Mucosa of descending colon (tissue), 3 donors: ENCODE results near the gene CFAP251. TPM values are rescaled to one million over a fixed set of nuclear protein-coding genes. Genes with fewer than 3 reads are reported as not detected.

Source experiments
- ATAC-seq: fragments of 200-7000 bp; cut with Tn5 transposase; one replicate; pipeline ENCODE4 v1.9.1; 2020; ENCODE audit warnings: mild to moderate bottlenecking, moderate library complexity
- DNase-seq, 3 donors: peaks; one replicate each; pipeline ENCODE4 v3.0.0-alpha.2; 2020
- H3K36me3 ChIP-seq: fragments of 200-600 bp; one replicate; pipeline ENCODE4 v1.8.0; 2021; ENCODE audit warnings: low read depth, mild to moderate bottlenecking
- H3K4me1 ChIP-seq: fragments of 200-600 bp; one replicate; pipeline ENCODE4 v1.8.0; 2021; ENCODE audit warnings: low read depth, mild to moderate bottlenecking
- H3K4me3 ChIP-seq: fragments of 200-600 bp; one replicate; pipeline ENCODE4 v1.8.0; 2021; ENCODE audit warnings: mild to moderate bottlenecking
- H3K9me3 ChIP-seq: fragments of 200-600 bp; one replicate; pipeline ENCODE4 v1.8.0; 2021; ENCODE audit warnings: mild to moderate bottlenecking
- intact Hi-C, 2 donors: fragments of 100-400 bp; cut with DNase I in 1 of 2; cut with micrococcal nuclease in 1 of 2; formaldehyde crosslinking; loops; one replicate each; pipeline versions ENCODE4 v1.11.0 to v1.11.1; 2022; cut with DNase I, micrococcal nuclease
- total RNA-seq, 3 donors: library from RNA; stranded (reverse); fragmentation: NEBNext Ultra II Directional in 2 of 3; extraction: Animal tissue kit (Norgen Biotek cat#: 25700) in 2 of 3; gene quantifications; one replicate each; pipeline versions ENCODE4 v1.2.1 to v1.2.4, GENCODE V29; 2021 to 2023
- TF ChIP-seq, protein P1 (sequence below): fragments of 200-600 bp; IDR thresholded peaks from one replicate; pipeline ENCODE4 v1.8.0; 2022; ENCODE audit warnings: antibody characterized with exemption, mild to moderate bottlenecking
- donor health status: DM: no; HTN: no; CAD: no; lungs with moderate emphysema.
- donor health status: DM: no; HTN: no; CAD: no.
- donor health status: DM: no; HTN: yes; CAD: no.

CFAP251 gene
- total RNA-seq, 3 donors from 2014 or later: 0.14 to 0.92 (median 0.55) TPM

DNA sequence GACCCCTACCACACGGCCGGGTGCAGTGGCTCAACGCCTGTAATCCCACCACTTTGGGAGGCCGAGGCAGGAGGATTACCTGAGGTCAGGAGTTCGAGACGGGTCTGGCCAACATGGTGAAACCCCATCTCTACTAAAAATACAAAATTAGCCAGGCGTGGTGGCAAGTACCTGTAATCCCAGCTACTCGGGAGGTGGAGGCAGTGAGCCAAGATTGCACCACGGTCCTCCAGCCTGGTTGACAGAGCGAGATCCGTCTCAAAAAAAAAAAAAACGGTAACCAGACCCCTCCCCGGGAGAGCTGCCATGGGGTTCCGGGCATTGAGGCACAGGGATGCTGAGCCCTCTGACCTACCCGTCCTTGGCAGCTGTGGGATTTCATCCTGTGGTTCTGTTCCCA, 125.1 kb downstream of the CFAP251 start:
- TF ChIP-seq, protein P1, sequence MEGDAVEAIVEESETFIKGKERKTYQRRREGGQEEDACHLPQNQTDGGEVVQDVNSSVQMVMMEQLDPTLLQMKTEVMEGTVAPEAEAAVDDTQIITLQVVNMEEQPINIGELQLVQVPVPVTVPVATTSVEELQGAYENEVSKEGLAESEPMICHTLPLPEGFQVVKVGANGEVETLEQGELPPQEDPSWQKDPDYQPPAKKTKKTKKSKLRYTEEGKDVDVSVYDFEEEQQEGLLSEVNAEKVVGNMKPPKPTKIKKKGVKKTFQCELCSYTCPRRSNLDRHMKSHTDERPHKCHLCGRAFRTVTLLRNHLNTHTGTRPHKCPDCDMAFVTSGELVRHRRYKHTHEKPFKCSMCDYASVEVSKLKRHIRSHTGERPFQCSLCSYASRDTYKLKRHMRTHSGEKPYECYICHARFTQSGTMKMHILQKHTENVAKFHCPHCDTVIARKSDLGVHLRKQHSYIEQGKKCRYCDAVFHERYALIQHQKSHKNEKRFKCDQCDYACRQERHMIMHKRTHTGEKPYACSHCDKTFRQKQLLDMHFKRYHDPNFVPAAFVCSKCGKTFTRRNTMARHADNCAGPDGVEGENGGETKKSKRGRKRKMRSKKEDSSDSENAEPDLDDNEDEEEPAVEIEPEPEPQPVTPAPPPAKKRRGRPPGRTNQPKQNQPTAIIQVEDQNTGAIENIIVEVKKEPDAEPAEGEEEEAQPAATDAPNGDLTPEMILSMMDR: no peak
- ATAC-seq: no peak
- H3K36me3 ChIP-seq: no peaks in the 10 kb centered on the region

DNA sequence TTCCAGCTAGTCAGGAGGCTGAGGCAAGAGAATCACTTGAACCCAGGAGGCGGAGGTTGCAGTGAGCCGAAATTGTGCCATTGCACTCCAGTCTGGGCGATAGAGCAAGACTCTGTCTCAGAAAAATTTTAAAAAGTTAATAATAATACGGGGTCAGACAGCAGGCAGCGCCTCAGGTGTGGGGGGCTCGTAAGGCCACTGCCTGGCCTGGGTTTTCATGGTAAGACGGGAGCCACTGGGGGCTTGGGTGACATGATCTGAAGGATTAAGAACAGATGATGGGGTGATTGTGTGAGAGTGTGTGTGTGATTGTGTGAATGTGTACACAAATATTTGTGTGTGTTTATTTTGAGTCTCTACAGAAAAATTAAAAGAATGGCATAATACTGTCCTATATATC, 126.9 kb downstream of the CFAP251 start:
- TF ChIP-seq, protein P1: no peak
- Histone ChIP-seq H3K9me3 (no peaks in the 10 kb centered on the region), H3K4me3 (no peak overlapping the region), H3K4me1 (peaks cover 6% of the 10 kb centered on the region), H3K36me3 (no peaks in the 10 kb centered on the region)
- ATAC-seq (no peak), DNase-seq (no peak)
- intact Hi-C loops: no loop called here

More for the DNA sequence above, 125.1 kb downstream of the CFAP251 start:
- intact Hi-C loops: no loop called here
- no peak for DNase-seq
- no peaks in the 10 kb centered on the region for H3K9me3 ChIP-seq
- H3K4me3 ChIP-seq: no peak overlapping the region
- peaks cover 13% of the 10 kb centered on the region for H3K4me1 ChIP-seq

DNA sequence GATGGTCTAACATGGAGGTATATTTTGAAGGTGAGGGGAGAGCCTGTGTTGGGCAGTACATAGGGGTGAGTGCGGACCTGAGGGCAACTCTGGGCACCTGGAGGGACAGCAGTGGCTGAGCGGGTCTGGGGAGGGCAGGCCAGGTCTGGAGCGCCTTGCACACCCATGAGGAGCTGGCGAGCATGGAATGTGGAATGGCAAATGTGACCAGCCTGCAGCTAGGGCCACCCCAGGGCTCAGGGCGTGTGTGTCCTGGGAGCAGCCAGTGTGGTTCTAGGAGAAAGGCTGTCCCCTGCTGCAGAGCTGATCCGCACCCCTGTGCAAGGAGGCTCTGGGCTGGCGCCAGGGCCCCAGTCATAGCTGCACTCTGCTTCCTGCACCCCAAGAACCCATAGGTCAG, 127.8 kb downstream of the CFAP251 start:
- TF ChIP-seq, protein P1: no peak
- peaks cover 6% of the 10 kb centered on the region for H3K4me1 ChIP-seq
- no peaks in the 10 kb centered on the region for H3K36me3 ChIP-seq
- H3K4me3 ChIP-seq: no peak overlapping the region
- ATAC-seq (no peak), DNase-seq (no peak)
- intact Hi-C loops: no loop called here
- no peaks in the 10 kb centered on the region for H3K9me3 ChIP-seq

DNA sequence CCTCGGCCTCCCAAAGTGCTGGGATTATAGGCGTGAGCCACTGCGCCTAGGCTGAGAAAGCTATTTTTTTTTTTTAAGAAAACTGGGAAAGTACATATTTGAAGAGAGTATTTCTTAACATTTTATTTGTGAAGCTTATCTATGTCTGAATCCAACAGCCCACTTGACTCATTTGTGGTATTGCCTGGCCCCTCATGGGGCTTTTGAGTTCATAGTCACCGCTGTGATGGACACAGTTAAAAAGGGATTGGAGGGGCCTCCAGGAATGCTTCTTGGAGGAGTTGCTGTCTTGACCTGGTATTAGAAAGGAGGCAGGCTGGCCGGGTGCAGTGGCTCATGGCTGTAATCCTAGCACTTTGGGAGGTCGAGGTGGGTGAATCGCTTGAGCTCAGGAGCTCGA, 129.8 kb downstream of the CFAP251 start:
- intact Hi-C loops: no loop called here
- no peak overlapping the region for H3K4me3 ChIP-seq
- no peaks in the 10 kb centered on the region for H3K9me3 ChIP-seq
- H3K4me1 ChIP-seq: peaks cover 4% of the 10 kb centered on the region
- TF ChIP-seq, protein P1: no peak
- H3K36me3 ChIP-seq: no peaks in the 10 kb centered on the region
- ATAC-seq: no peak
- no peak for DNase-seq

DNA sequence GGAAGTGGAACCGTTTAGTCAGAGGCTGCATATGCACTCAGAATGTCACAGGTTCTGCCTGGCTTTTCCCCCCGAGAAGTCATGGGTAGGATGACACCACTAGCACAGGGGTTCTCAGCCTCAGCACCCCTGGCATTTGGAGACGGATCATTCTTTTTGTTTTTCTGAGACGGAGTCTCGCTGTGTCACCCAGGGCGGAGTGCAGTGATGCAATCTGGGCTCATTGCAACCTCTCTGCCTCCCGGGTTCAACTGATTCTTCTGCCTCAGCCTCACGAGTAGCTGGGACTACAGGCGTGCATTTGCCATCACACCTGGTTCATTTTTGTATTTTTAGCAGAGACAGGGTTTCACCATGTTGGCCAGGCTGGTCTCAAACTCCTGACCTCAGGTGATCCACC, 131.4 kb downstream of the CFAP251 start:
- Histone ChIP-seq H3K4me1 (peaks cover 10% of the 10 kb centered on the region), H3K9me3 (no peaks in the 10 kb centered on the region), H3K36me3 (peaks cover 3% of the 10 kb centered on the region), H3K4me3 (no peak overlapping the region)
- intact Hi-C loops: loop anchor here (5.0 kb wide), 2 partner anchors 72 to 77 kb away; no protein-coding TSS in a partner anchor
- no peak for ATAC-seq
- no peak for DNase-seq
- TF ChIP-seq, protein P1: no peak

DNA sequence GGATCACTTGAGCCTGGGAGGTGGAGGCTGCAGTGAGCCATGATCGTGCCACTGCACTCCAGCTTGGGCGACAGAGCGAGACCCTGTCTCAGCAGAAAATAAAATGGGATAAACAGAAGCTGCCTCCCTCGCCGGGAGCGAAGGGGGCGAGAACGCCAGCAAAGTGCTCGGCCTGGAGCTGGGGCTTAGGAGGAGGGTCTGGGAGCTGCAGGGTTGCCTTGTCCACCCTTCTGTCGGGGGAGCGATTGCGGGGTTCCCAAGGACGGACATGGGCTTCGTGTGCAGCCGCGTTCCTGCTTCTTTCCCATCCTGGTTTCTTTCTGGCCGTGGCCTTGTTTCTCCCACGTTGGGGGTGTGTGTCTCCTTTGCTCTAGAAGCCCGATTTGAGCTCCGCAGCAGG, 132.3 kb downstream of the CFAP251 start:
- H3K4me1 ChIP-seq: peaks cover 10% of the 10 kb centered on the region
- no peak overlapping the region for H3K4me3 ChIP-seq
- no peaks in the 10 kb centered on the region for H3K9me3 ChIP-seq
- H3K36me3 ChIP-seq: peaks cover 3% of the 10 kb centered on the region
- TF ChIP-seq, protein P1: no peak
- intact Hi-C loops: loop anchor here (5.0 kb wide), 2 partner anchors 72 to 77 kb away; no protein-coding TSS in a partner anchor
- DNase-seq: no peak
- no peak for ATAC-seq
